CD4-positive, alpha-beta T cell treated with Interleukin-10 for 1 hour (primary cell): ENCODE measurements around the gene MZB1.
"Not testable (repeated sequence)": the region's sequence is repeated elsewhere in the genome, so short reads cannot be mapped to it uniquely, and the experiment has no call there.

Experiments used
- DNase-seq: peaks from one replicate; pipeline ENCODE4 v3.0.0-alpha.2; 2020

MZB1 gene

DNA sequence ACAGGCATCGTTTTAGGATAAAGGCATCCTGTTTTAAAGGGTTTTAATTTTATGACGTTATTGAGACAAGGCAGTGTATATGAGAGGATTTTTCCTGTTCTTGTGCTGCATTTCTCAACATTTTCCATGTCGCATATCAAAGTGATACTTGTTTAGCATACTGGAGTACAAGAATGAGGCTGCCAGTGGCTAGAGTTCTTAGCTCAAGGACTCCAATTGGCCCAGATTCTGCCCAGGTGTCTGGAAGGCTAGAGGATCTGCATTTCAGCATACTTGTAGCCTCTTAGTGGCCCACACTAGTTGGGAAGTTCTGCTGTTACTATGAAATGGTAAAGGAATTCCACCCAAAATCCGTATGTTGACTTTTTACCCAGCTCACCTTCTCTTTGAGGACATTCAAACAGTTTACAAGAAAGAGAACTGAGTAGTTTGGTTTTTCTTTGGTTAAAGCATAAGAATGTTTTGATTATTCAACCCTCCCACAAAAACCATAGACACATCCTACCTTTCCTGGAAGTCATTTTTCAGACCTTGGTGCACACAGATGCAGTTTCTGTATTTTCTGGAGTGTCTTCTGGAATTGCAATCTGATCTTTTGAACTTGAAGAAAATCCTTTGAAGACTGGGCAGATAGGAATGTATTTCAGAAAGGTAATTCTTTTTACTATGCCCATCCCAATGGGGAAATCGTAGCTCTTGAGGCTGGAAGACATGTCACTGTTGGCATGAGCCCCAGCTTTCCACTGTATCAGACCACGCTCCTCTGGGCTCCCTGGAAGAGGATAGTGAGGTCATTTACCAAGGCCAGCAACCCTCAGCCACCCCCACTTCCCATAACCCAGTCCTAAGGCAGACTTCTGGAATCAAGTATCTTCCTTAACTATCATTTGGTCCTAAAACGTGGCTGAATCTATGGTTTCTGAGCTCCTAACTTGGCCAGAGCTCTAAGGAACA is 18.0 kb downstream of the MZB1 start:
- DNase-seq: no peak

DNA sequence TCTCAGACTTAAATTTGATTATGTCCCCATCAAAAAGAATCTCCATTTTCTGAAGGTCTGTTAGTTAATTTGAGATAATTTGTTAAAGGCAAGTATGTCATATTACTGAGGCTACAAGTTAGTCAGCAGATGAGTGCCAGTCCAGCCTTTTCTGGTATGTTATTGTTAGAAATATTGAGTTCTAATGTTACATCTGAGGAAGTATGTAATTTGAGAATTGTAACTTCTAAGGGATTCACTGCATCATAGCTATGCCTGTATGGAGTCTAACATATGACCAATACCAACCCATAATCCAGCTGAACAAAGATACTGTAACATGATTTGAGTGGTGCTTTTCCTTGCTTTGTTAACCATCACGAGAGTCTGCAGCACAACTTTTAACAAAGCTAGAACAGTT is 20.5 kb downstream of the MZB1 start:
- DNase-seq: no peak

DNA sequence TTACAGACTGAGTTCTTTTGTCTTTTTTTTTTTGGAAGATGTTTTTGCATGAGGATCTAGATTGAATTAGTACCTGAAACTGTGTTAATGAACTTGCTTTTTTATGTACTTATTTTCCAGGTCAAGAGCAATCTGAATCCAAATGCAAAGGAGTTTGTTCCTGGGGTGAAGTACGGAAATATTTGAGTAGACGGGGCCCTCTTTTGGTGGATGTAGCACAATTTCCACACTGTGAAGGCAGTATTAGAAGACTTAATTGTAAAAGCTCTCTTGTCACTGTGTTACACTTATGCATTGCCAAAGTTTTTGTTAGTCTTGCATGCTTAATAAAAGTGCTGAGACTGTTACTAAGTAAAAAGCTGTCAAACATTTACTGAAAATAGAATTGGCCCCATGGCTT is 21.1 kb downstream of the MZB1 start:
- DNase-seq: no peak

DNA sequence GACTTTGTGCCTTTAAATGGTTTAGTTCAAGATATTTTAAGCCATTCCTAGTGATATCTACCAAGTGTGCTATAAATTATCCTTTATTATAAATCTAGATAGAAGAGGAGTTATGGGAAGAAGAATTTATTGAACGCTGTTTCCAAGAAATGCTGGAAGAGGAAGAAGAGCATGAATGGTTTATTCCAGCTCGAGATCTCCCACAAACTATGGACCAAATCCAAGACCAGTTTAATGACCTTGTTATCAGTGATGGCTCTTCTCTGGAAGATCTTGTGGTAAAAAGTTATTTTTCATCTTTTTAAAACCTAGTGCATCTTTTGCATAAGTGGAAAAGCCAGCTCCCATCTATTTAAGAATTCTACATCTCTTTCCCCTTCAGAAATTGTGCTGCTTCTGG is 25.2 kb downstream of the MZB1 start:
- DNase-seq: no peak

DNA sequence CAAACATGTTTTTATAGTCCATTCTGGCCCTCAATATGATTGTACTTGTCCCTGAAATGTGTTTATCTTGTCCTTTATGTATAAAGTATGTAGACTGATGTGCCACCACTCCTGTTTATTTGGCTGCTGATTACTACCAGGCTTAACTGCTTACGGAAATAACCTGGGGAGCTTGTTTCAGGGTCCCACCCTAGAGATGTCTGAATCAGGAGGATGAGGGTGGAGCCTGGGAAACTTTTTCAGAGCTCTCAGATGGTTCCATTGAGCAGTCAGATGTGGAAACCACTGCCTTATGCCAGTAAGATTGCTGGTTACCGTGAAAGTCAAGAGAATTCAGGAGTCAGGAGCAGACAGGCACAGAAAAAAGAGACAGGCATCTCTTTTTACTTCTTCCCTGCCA is 25.8 kb downstream of the MZB1 start:
- no peak for DNase-seq

DNA sequence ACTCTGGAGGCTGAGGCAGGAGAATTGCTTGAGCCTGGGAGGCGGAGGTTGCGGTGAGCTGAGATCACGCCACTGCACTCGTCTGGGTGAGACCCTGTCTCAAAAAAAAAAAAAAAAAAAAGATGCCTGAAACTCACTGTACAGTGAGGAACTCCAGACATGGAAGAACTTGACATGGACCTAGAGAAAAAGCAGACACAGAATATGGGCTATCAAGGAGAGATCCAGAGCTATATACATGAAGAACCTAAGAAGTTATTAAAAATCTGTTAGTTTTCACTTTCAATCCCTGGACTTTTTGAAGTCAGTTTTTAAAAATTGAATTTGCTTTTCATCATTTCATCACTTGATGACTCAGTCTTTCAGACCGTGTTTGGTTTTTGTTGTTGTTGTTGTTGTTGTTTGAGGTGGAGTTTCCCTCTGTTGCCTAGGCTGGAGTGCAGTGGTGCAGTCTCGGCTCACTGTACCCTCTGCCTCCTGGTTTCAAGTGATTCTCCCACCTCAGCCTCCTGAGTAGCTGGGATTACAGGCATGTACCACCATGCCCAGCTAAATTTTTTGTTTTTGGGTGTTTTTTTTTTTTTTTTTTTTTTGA is 27.8 kb downstream of the MZB1 start:
- no peak for DNase-seq

DNA sequence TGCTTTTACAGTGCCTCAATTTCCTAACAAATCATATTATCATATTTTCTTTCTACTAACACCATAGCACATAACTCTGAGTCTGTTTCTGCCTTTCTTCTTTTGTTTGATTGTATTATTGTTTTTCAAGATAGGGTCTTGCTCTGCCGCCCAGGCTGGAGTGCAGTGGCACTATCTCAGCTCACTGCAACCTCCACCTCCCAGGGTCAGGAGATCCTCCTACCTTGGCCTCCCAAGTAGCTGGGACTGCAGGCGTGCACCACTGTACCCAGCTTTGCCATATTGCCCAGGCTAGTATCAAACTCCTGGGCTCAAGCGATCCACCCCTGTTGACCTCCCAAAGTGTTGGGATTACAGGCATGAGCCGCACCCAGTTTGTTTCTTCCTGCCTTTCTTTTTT is 29.3 kb downstream of the MZB1 start:
- no peak for DNase-seq

DNA sequence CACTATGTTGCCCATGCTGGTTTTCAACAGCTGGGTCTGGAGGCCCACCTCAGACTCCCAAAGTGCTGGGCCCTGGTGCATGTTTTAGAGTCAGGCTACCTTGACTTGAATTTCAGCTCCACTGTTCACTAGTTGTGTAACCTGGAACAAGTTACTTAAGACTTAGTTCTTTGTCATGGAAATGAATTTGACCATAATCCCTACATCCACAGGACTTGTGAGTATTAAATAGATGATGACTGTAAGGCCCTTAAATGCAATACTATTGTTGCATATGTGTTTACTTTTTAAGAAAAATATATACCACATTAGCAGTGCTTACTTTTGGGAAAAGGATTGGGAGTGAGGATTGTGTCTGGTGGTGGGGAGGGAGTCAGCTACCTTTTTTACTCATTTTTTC is 31.6 kb downstream of the MZB1 start:
- DNase-seq: no peak

DNA sequence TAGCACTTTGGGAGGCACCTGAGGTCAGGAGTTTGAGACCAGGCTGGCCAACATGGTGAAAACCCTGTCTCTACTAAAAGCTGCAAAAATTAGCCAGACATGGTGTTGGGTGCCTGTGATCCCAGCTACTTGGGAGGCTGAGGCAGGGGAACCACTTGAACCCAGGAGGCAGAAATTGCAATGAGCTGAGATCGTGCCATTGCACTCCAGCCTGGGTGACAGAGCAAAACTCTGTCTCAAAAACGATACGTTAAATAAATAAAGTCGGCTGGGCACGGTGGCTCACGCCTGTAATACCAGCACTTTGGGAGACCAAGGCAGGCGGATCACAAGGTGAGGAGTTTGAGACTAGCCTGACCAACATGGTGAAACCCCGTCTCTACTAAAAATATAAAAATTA is 33.8 kb downstream of the MZB1 start:
- not testable (repeated sequence) for DNase-seq

DNA sequence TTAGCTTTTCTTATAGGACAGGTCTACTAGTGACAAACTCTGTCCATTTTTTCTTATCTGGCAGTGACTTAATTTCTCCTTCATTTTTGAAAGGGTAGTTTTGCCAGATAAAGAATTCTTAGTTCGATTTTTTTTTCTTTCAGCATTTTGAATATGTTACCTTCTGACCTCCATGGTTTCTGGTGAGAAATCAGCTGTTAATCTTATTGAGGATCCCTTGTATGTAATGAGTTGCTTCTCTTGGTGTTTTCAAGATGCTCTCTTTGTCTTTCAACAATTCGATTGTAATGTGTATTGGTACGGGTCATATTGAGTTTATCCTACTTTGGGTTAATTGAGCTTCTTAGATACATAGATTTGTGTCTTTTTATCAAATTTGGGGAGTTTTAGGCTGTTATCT is 35.5 kb downstream of the MZB1 start:
- DNase-seq: no peak

DNA sequence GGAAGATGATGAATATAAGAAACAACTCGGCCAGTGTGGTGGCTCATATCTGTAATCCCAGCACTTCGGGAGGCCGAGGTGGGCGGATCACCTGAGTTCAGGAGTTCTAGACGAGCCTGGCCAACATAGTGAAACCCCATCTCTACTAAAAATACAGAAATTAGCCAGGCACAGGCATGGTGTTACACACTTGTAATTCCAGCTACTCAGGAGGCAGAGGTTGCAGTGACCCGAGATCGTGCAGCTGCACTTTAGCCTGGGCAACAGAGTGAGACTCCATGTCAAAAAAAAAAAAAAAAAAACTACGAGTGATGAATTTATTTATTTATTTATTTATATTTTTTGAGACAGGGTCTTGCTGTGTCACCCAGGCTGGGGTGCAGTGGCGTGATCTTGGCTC is 41.9 kb downstream of the MZB1 start:
- not testable (repeated sequence) for DNase-seq

DNA sequence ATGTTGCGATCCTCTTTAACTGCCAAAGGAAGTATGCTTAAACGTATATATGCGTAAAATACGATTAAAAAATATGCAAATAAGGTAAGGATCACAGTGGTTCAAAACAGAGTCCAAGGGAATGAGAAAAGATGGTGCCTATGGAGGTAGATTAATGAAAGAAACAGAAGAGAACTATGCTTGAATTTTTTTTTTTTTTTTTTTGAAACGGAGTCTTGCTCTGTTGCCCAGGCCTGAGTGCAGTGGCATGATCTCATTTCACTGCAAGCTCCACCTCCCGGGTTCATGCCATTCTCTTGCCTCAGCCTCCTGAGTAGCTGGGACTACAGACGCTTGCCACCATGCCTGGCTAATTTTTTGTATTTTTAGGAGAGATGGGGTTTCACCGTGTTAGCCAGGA is 44.3 kb downstream of the MZB1 start:
- DNase-seq: not testable (repeated sequence)

DNA sequence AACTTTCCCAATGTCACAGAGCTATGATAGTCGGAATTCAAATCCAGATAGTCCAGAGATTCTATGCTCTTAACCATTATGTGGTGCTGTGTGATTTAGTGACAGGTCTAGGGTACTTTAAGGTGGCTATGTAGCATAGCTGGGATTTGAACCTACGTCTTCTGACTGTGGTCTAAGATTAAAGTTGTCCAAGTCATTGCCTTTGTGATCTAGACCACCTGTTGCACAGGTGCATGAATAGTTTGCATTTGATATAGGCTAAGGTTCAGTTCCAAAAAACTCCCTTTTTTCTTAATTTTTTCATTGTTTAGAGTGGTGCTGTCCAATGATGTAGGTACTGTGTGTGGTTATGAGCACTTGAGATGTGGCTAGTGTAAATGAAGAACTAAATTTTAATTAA is 45.5 kb downstream of the MZB1 start:
- DNase-seq: no peak

DNA sequence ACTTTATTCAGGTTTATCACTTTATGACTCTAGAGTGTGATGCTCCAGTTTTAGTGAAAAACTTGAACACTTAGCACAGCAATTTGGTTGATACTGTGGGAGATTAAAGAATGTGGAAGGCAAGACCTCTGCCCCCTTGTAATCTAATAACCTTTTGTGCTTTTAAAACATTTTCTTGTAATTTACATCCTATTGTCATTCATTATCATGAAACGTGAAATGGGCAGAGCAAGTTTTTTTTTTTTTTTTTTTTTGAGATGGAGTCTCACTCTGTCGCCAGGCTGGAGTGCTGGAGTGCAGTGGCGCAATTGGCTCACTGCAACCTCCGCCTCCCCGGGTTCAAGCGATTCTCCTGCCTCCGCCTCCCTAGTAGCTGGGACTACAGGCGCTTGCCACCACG is 46.2 kb downstream of the MZB1 start:
- DNase-seq: no peak

DNA sequence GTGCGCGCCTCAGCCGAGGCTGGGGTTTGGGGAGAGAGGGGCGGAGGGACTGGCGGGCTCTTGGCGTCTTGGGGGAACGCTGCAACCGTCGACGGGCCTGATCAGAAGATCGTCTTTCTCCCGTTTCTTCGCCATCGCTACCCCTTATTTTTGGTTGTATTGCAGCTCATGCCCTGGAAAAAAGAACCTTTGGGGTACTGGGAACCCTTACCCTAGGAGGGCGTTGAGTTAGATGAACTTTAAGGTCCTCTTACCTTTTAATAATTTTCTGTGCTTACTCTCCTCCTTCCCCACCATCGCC is 47.3 kb downstream of the MZB1 start:
- DNase-seq: peak; percentile 89

DNA sequence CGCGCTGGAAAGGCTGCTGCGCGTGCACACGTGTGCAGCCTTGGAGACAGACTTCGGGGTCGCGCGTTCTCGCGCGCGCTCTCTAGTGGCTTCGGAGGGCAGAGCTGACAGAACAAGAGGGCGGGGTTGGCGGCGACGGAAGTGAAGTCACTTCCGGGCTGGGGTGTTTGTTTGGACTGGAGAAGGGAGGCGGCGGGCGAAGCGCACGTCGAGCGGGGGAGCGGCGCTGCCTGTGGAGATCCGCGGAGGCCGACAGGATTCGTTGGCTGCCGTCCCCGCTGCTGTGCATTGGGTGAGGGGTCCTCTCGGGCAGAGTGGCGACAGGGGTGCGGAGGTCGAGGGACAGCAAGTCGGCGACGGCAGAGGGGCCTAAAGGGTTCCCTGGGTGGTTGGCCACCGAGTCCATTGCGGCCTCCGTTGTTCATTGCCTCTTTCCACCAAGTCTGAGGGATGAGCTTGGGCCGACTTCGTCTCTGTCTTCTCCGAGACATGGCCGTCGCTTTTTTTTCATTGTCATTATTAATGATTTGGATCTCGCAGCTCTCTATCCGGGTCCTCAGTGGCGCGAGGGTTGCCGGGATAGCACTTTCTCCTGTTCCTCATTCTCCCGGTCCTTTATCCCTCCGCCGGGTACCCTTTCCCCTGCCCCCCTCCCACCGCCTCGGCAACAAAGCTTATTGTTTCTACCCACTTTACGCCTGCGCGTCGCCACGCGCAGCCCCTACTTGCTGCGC is 47.9 kb downstream of the MZB1 start, which contains the start of gene PAIP2:
Gene PAIP2, plus strand, starts transcription at position 166 of the 734 bp plus-strand sequence. CDS start 21,931 bp downstream, outside the sequence.
- peak; percentile 98 for DNase-seq

DNA sequence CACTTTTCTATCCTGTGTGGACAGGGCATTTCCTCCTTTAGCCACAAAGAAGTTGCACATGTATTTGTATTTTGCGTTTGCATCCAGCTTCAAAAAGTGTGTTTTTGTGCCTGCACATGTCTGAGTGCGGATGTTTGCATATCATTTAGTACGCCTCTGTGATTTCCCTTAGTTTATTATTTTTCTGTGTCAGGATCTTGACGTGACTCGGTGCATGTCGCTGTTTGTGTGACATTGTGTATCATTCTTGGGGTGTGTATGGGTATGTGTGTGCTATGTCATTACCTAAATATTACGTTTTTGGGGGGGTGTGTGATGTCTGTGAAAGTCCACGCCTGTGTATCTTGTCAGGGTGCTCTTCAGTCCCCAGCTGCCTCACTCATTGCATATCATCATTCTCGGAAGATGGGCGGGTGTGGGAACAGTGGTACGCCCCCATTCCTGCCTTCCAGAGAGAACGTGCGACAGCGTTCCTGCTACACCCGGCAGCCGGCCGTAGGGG is 48.5 kb downstream of the MZB1 start:
- DNase-seq: no peak

DNA sequence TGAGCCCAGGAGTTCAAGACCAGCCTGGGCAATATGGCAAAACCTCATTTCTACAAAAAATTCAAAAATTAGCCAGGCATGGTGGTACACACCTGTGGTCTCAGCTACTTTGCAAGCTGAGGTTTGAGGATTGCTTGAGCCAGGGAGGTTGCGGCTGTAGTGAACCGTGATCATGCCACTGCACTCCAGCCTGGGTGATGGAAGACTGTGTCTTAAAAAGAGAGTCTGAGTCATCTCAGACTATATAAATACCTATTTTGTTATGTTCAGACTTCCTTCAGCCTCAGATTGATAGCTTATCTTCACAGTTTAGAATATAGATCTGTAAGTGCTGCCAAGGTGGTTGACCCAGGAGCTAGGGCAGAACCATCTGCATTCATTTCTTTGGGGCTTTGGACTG is 49.7 kb downstream of the MZB1 start:
- no peak for DNase-seq
